HCT116 (cell line): ENCODE data around the gene OR6Q1. TPM values are rescaled to one million over a fixed set of nuclear protein-coding genes. Genes with fewer than 3 reads are reported as not detected.

Experiments
- ATAC-seq: fragments of 200-7000 bp; cut with Tn5 transposase; 2 replicates; pipeline ENCODE4 v1.9.1; 2020; ENCODE audit warnings: mild to moderate bottlenecking, moderate library complexity
- BruUV-seq: library from RNA; stranded (reverse); fragments of 400-500 nt; replicated peaks from 2 replicates; lab custom pipeline; 2021; lab: Mats Ljungman, UMichigan
- CTCF ChIA-PET: fragments of 300-600 bp; sonication (Branson Sonifier 250); formaldehyde crosslinking; loops from one replicate; lab custom pipeline; 2021; ENCODE audit warnings: antibody characterized with exemption; lab: Charles Lee
- POLR2A ChIA-PET: fragments of 300-600, 350-600 bp; sonication (Branson Sonifier 250); formaldehyde crosslinking; loops from one replicate; lab custom pipeline; 2021; ENCODE audit warnings: antibody characterized with exemption; lab: Charles Lee
- RAD21 ChIA-PET, 2 experiments: fragments of 300-600 bp; sonication (Branson Sonifier 250); formaldehyde crosslinking; loops; one replicate each; lab custom pipeline; 2023; ENCODE audit warnings: low total read pairs in 2 of 2; ENCODE audit not compliant: uncharacterized antibody in 2 of 2, unreplicated experiment in 2 of 2, low non-redundant PET in 1 of 2; lab: Charles Lee
- DNase-seq: peaks from one replicate; pipeline ENCODE4 v3.0.0-alpha.2; 2010; ENCODE audit warnings: low read depth, low spot score
- H2AFZ ChIP-seq: fragments of 200-600 bp; shearing (Covaris generic), sonication (generic); 2 replicates; pipeline ENCODE4 v1.6.1; 2017; ENCODE audit warnings: low read depth, mixed run types, mixed read lengths, antibody characterized with exemption, low read length; ENCODE audit not compliant: poor library complexity, severe bottlenecking
- H3K27ac ChIP-seq: 2 replicates; pipeline ENCODE4 v1.5.1; 2012; ENCODE audit warnings: low read depth, low read length
- H3K27me3 ChIP-seq: fragments of 200-600 bp; sonication (generic); 2 replicates; pipeline ENCODE4 v1.6.1; 2016; ENCODE audit warnings: mixed run types, low read length, mixed read lengths; ENCODE audit not compliant: insufficient read depth
- H3K36me3 ChIP-seq, 2 experiments: fragments of 200-500 bp in 1 of 2; fragments of 200-600 bp in 1 of 2; sonication (Bioruptor generic) in 1 of 2; sonication (generic) in 1 of 2; 2 replicates each; pipeline versions ENCODE4 v1.5.1 to v1.6.1; 2014 to 2016; ENCODE audit warnings: low read length in 2 of 2, inconsistent platforms in 1 of 2, mixed read lengths in 1 of 2, mixed run types in 1 of 2; ENCODE audit not compliant: insufficient read depth in 2 of 2, control insufficient read depth in 1 of 2
- H3K4me1 ChIP-seq, 2 experiments: fragments of 200-600 bp in 1 of 2; sonication (generic) in 1 of 2; 2 replicates each; pipeline versions ENCODE4 v1.5.1 to v1.6.1; 2012 to 2017; ENCODE audit warnings: low read length in 2 of 2, inconsistent platforms in 1 of 2, mild to moderate bottlenecking in 1 of 2, mixed read lengths in 1 of 2, mixed run types in 1 of 2, moderate library complexity in 1 of 2; ENCODE audit not compliant: insufficient read depth in 2 of 2, control insufficient read depth in 1 of 2
- H3K4me2 ChIP-seq: fragments of 200-600 bp; sonication (generic); 2 replicates; pipeline ENCODE4 v1.6.1; 2017; ENCODE audit warnings: mixed run types, low read length, mixed read lengths
- H3K4me3 ChIP-seq, 2 experiments: fragments of 200-600 bp in 1 of 2; sonication (generic) in 1 of 2; replicated peaks in 1 of 2; 2 replicates each; pipeline ENCODE4 v1.5.1; 2011 to 2016; ENCODE audit warnings: low read length in 2 of 2, control low read depth in 1 of 2, low read depth in 1 of 2, mild to moderate bottlenecking in 1 of 2, mixed read lengths in 1 of 2, mixed run types in 1 of 2
- H3K79me2 ChIP-seq: fragments of 200-600 bp; sonication (generic); 2 replicates; pipeline ENCODE4 v1.6.1; 2017; ENCODE audit warnings: mild to moderate bottlenecking, mixed run types, low read length, moderate library complexity, mixed read lengths; ENCODE audit not compliant: insufficient read depth
- H3K9ac ChIP-seq: fragments of 200-600 bp; sonication (generic); 2 replicates; pipeline ENCODE4 v1.6.1; 2016; ENCODE audit warnings: low read length, mixed read lengths
- H3K9me2 ChIP-seq: fragments of 200-600 bp; sonication (generic), shearing (Covaris generic); 2 replicates; pipeline ENCODE4 v1.6.1; 2017; ENCODE audit warnings: mixed run types, mild to moderate bottlenecking, moderate library complexity; ENCODE audit not compliant: insufficient read depth
- H3K9me3 ChIP-seq, 2 experiments: fragments of 200-500 bp in 1 of 2; fragments of 200-600 bp in 1 of 2; sonication (Bioruptor generic) in 1 of 2; sonication (generic) in 1 of 2; 2 replicates each; pipeline ENCODE4 v1.6.1; 2014 to 2017; ENCODE audit warnings: low read length in 2 of 2, mixed read lengths in 2 of 2, inconsistent platforms in 1 of 2, low read depth in 1 of 2, mild to moderate bottlenecking in 1 of 2, mixed run types in 1 of 2, moderate library complexity in 1 of 2; ENCODE audit not compliant: control insufficient read depth in 1 of 2, insufficient read depth in 1 of 2
- H4K20me1 ChIP-seq: fragments of 200-600 bp; sonication (generic), shearing (Covaris generic); 2 replicates; pipeline ENCODE4 v1.6.1; 2017; ENCODE audit warnings: mixed run types, mild to moderate bottlenecking, moderate library complexity; ENCODE audit not compliant: insufficient read depth
- CBX3 ChIP-seq: IDR thresholded peaks from 2 replicates; pipeline ENCODE4 v1.6.1; 2012; ENCODE audit warnings: low read depth
- ELF1 ChIP-seq: IDR thresholded peaks from 2 replicates; pipeline ENCODE4 v1.6.1; 2012; ENCODE audit warnings: low read depth, borderline replicate concordance
- EZH2 ChIP-seq: fragments of 200-600 bp; sonication (generic); IDR thresholded peaks from 2 replicates; pipeline ENCODE4 v1.6.1; 2017; ENCODE audit warnings: antibody characterized with exemption, mixed run types
- FOSL1 ChIP-seq: IDR thresholded peaks from 2 replicates; pipeline ENCODE4 v1.6.1; 2012; ENCODE audit warnings: low read depth
- JUND ChIP-seq: IDR thresholded peaks from 2 replicates; pipeline ENCODE4 v1.6.1; 2012
- MAX ChIP-seq: IDR thresholded peaks from 2 replicates; pipeline ENCODE4 v1.6.1; 2012
- RAD21 ChIP-seq: IDR thresholded peaks from 2 replicates; pipeline ENCODE4 v1.6.1; 2012; ENCODE audit warnings: low read depth, mild to moderate bottlenecking
- SRF ChIP-seq: IDR thresholded peaks from 2 replicates; pipeline ENCODE4 v1.6.1; 2012; ENCODE audit warnings: low read depth
- TCF7L2 ChIP-seq: IDR thresholded peaks from 2 replicates; pipeline ENCODE4 v1.7.0; 2011; ENCODE audit warnings: borderline replicate concordance, inconsistent platforms; ENCODE audit not compliant: insufficient read depth, insufficient read length; ENCODE audit errors: extremely low read depth
- YY1 ChIP-seq: IDR thresholded peaks from 2 replicates; pipeline ENCODE4 v1.6.1; 2011; ENCODE audit warnings: low read length, low read depth, moderate library complexity, mild to moderate bottlenecking; ENCODE audit not compliant: insufficient replicate concordance; ENCODE audit errors: extremely low read depth
- ZBTB33 ChIP-seq: IDR thresholded peaks from 2 replicates; pipeline ENCODE4 v1.6.1; 2011; ENCODE audit warnings: mild to moderate bottlenecking, low read length, moderate library complexity; ENCODE audit not compliant: insufficient replicate concordance; ENCODE audit errors: extremely low read depth
- ZFX ChIP-seq: fragments of 450-650 bp; IDR thresholded peaks from 2 replicates; pipeline ENCODE4 v1.6.1; 2017
- intact Hi-C: fragments of 100-400 bp; cut with micrococcal nuclease; formaldehyde crosslinking; loops from 2 replicates; pipeline ENCODE4 v1.10.0; 2022
- total RNA-seq: library from RNA; stranded (reverse); gene quantifications from one replicate; pipeline ENCODE4 v1.2.1, GENCODE V29; 2021; ENCODE audit not compliant: unreplicated experiment

The OR6Q1 gene
- total RNA-seq, 1 experiment from 2014 or later = not detected

- ChIA-PET RAD21 (no interaction called here), POLR2A (no interaction called here), CTCF (no interaction called here)
- Histone ChIP-seq H3K9ac (no peak overlapping the region), H3K9me2 (no peaks in the 10 kb centered on the region), H3K36me3 (no peaks in the 10 kb centered on the region), H3K9me3 (no peaks in the 10 kb centered on the region), H3K27ac (no peak overlapping the region), H4K20me1 (no peaks in the 10 kb centered on the region), H3K4me1 (no peaks in the 10 kb centered on the region), H3K4me3 (no peak overlapping the region), H3K27me3 (peaks cover 9% of the 10 kb centered on the region; the same call in 1 of the 2 replicates), H2AFZ (no peak overlapping the region), H3K79me2 (no peaks in the 10 kb centered on the region), H3K4me2 (no peak overlapping the region)
- intact Hi-C loops = no loop called here
- TF ChIP-seq FOSL1 (no peak), EZH2 (no peak), SRF (no peak), CBX3 (no peak), YY1 (no peak), RAD21 (no peak), JUND (no peak), ELF1 (no peak)
- ATAC-seq (no peak), DNase-seq (no peak)
- no TSS peak for BruUV-seq
Observed at GRCh38 chr11:58039589-58039988, 8.8 kb downstream of the OR6Q1 start.

- Histone ChIP-seq H4K20me1 (no peaks in the 10 kb centered on the region), H3K27ac (no peak overlapping the region), H3K36me3 (no peaks in the 10 kb centered on the region), H3K4me2 (no peak overlapping the region), H3K9me2 (no peaks in the 10 kb centered on the region), H3K4me1 (no peaks in the 10 kb centered on the region), H2AFZ (no peak overlapping the region), H3K27me3 (peaks cover 12% of the 10 kb centered on the region; the same call in 1 of the 2 replicates), H3K79me2 (no peaks in the 10 kb centered on the region), H3K9ac (no peak overlapping the region), H3K4me3 (no peak overlapping the region), H3K9me3 (no peaks in the 10 kb centered on the region)
- ATAC-seq (no peak), DNase-seq (no peak)
- intact Hi-C loops = no loop called here
- POLR2A ChIA-PET = no interaction called here
- BruUV-seq = no TSS peak
- RAD21 ChIA-PET = no interaction called here
- TF ChIP-seq RAD21 (no peak), MAX (no peak), ZFX (no peak), ZBTB33 (no peak), TCF7L2 (no peak)
- CTCF ChIA-PET = no interaction called here
Observed at GRCh38 chr11:58043379-58043778, 12.6 kb downstream of the OR6Q1 start.
